H1 (cell line): ENCODE data around the gene LACTB. TPM values are rescaled to one million over a fixed set of nuclear protein-coding genes. Genes with fewer than 3 reads are reported as not detected.

Experiments
- CTCF ChIA-PET: fragments of 300-600 bp; sonication (Branson Sonifier 250); formaldehyde crosslinking; loops from one replicate; lab custom pipeline; 2021; ENCODE audit not compliant: partially characterized antibody; lab: Charles Lee
- POLR2A ChIA-PET: fragments of 300-600 bp; sonication (Branson Sonifier 250); formaldehyde crosslinking; loops from one replicate; lab custom pipeline; 2021; ENCODE audit warnings: inconsistent platforms; ENCODE audit not compliant: partially characterized antibody; lab: Charles Lee
- DNase-seq, 2 experiments: peaks; one replicate each; pipeline versions ENCODE4 v3.0.0 to v3.0.0-alpha.2; 2010 to 2022; ENCODE audit warnings: low spot score in 2 of 2, low read depth in 1 of 2, mixed read lengths in 1 of 2
- FAIRE-seq: peaks from 2 replicates; lab custom pipeline; 2011; peaks lifted over from hg19 to GRCh38; lab: Jason Lieb, UNC
- H2AFZ ChIP-seq: 2 replicates; pipeline ENCODE4 v1.8.1; 2012; ENCODE audit warnings: low read length, inconsistent platforms
- H2AK5ac ChIP-seq: 2 replicates; pipeline ENCODE4 v1.6.1; 2013; ENCODE audit warnings: low read depth, low read length
- H2BK120ac ChIP-seq: replicated peaks from 2 replicates; pipeline ENCODE3; 2013; ENCODE audit warnings: low read depth, low read length, inconsistent platforms
- H2BK12ac ChIP-seq: 2 replicates; pipeline ENCODE4 v1.6.1; 2013; ENCODE audit warnings: low read depth, low read length
- H2BK15ac ChIP-seq: 2 replicates; pipeline ENCODE4 v1.6.1; 2013; ENCODE audit warnings: low read length
- H2BK20ac ChIP-seq: 2 replicates; pipeline ENCODE4 v1.6.1; 2013; ENCODE audit warnings: low read length
- H2BK5ac ChIP-seq: 2 replicates; pipeline ENCODE4 v1.6.1; 2013; ENCODE audit warnings: low read depth, low read length
- H3K14ac ChIP-seq: 2 replicates; pipeline ENCODE4 v1.6.1; 2013; ENCODE audit warnings: inconsistent platforms; ENCODE audit not compliant: insufficient read length
- H3K18ac ChIP-seq: 2 replicates; pipeline ENCODE4 v1.6.1; 2013; ENCODE audit warnings: low read length; ENCODE audit errors: extremely low read depth
- H3K23ac ChIP-seq: 2 replicates; pipeline ENCODE4 v1.6.1; 2013; ENCODE audit warnings: inconsistent platforms; ENCODE audit not compliant: insufficient read length
- H3K23me2 ChIP-seq: 2 replicates; pipeline ENCODE4 v1.6.1; 2013; ENCODE audit warnings: low read depth, low read length
- H3K27ac ChIP-seq: 2 replicates; pipeline ENCODE4 v1.6.1; 2011; ENCODE audit warnings: low read depth, low read length, inconsistent platforms
- H3K27me3 ChIP-seq, 4 experiments: replicated peaks in 1 of 4; 1 replicate in 1 of 4; 2 replicates in 3 of 4; pipeline versions ENCODE4 v1.6.1 to v1.8.1; 2011 to 2013; ENCODE audit warnings: low read length in 3 of 4, mild to moderate bottlenecking in 3 of 4, inconsistent platforms in 2 of 4, mixed read lengths in 2 of 4, moderate library complexity in 1 of 4; ENCODE audit not compliant: control insufficient read depth in 3 of 4, insufficient read depth in 3 of 4; ENCODE audit errors: extremely low read depth in 1 of 4
- H3K36me3 ChIP-seq, 4 experiments: 2 replicates each; pipeline versions ENCODE4 v1.6.1 to v1.8.1; 2011 to 2013; ENCODE audit warnings: mild to moderate bottlenecking in 4 of 4, low read length in 3 of 4, moderate library complexity in 2 of 4, control low read depth in 1 of 4, inconsistent platforms in 1 of 4; ENCODE audit not compliant: insufficient read depth in 4 of 4, control insufficient read depth in 2 of 4
- H3K4ac ChIP-seq: replicated peaks from 2 replicates; pipeline ENCODE3; 2013; ENCODE audit warnings: low read length, low read depth, mixed read lengths, inconsistent platforms; ENCODE audit not compliant: insufficient read length
- H3K4me1 ChIP-seq, 4 experiments: replicated peaks in 1 of 4; 1 replicate in 1 of 4; 2 replicates in 3 of 4; pipeline versions ENCODE4 v1.6.1 to v1.8.1; 2011 to 2013; ENCODE audit warnings: low read length in 3 of 4, inconsistent platforms in 2 of 4, mixed read lengths in 1 of 4; ENCODE audit not compliant: insufficient read depth in 4 of 4, control insufficient read depth in 3 of 4
- H3K4me2 ChIP-seq, 2 experiments: 2 replicates each; pipeline versions ENCODE4 v1.6.1 to v1.8.1; 2011 to 2013; ENCODE audit warnings: low read depth in 2 of 2, low read length in 2 of 2, control low read depth in 1 of 2, inconsistent platforms in 1 of 2, mild to moderate bottlenecking in 1 of 2; ENCODE audit not compliant: insufficient read depth in 1 of 2
- H3K4me3 ChIP-seq, 4 experiments: fragments of 200-600, 300-600 bp in 1 of 4; sonication (generic), shearing (Covaris generic), sonication (Bioruptor Twin) in 1 of 4; 2 replicates each; pipeline versions ENCODE4 v1.5.1 to v1.8.1; 2011 to 2016; ENCODE audit warnings: low read length in 4 of 4, low read depth in 3 of 4, control low read depth in 2 of 4, inconsistent platforms in 2 of 4, mild to moderate bottlenecking in 2 of 4, mixed read lengths in 1 of 4, moderate library complexity in 1 of 4; ENCODE audit not compliant: insufficient read depth in 2 of 4; ENCODE audit errors: extremely low read depth in 1 of 4
- H3K56ac ChIP-seq: replicated peaks from 2 replicates; pipeline ENCODE3; 2013; ENCODE audit warnings: low read depth, mild to moderate bottlenecking, mixed read lengths, low read length, inconsistent platforms; ENCODE audit not compliant: insufficient read length
- H3K79me1 ChIP-seq: 2 replicates; pipeline ENCODE4 v1.6.1; 2013; ENCODE audit warnings: low read depth, low read length, control low read depth
- H3K79me2 ChIP-seq, 2 experiments: 2 replicates each; pipeline versions ENCODE4 v1.6.1 to v1.8.1; 2012 to 2013; ENCODE audit warnings: low read length in 2 of 2, mild to moderate bottlenecking in 2 of 2, inconsistent platforms in 1 of 2; ENCODE audit not compliant: insufficient read depth in 2 of 2, control insufficient read depth in 1 of 2
- H3K9ac ChIP-seq, 4 experiments: replicated peaks in 1 of 4; 1 replicate in 1 of 4; 2 replicates in 3 of 4; pipeline versions ENCODE4 v1.6.1 to v1.8.1; 2011 to 2013; ENCODE audit warnings: low read depth in 3 of 4, low read length in 3 of 4, control low read depth in 2 of 4, mild to moderate bottlenecking in 2 of 4, moderate library complexity in 2 of 4, inconsistent platforms in 1 of 4; ENCODE audit errors: extremely low read depth in 1 of 4
- H3K9me3 ChIP-seq, 2 experiments: 2 replicates each; pipeline versions ENCODE4 v1.6.1 to v1.8.1; 2012 to 2013; ENCODE audit warnings: mild to moderate bottlenecking in 2 of 2, moderate library complexity in 2 of 2, control low read depth in 1 of 2, inconsistent platforms in 1 of 2, low read depth in 1 of 2, low read length in 1 of 2, mixed read lengths in 1 of 2; ENCODE audit not compliant: insufficient read depth in 2 of 2
- H4K20me1 ChIP-seq, 2 experiments: replicated peaks in 1 of 2; 2 replicates each; pipeline versions ENCODE3 to v1.8.1; 2011 to 2013; ENCODE audit warnings: inconsistent platforms in 2 of 2, low read length in 2 of 2, mild to moderate bottlenecking in 1 of 2; ENCODE audit not compliant: insufficient read depth in 2 of 2, control insufficient read depth in 1 of 2
- H4K5ac ChIP-seq: 2 replicates; pipeline ENCODE4 v1.6.1; 2013; ENCODE audit warnings: low read length, low read depth, mixed read lengths, inconsistent platforms; ENCODE audit not compliant: insufficient read length
- H4K8ac ChIP-seq: 2 replicates; pipeline ENCODE4 v1.8.0; 2013; ENCODE audit warnings: mild to moderate bottlenecking, moderate library complexity, low read length, inconsistent platforms; ENCODE audit not compliant: insufficient read depth; ENCODE audit errors: extremely low read depth
- H4K91ac ChIP-seq: replicated peaks from 2 replicates; pipeline ENCODE3; 2013; ENCODE audit warnings: low read length, mixed read lengths, inconsistent platforms; ENCODE audit not compliant: insufficient read length
- ATF2 ChIP-seq: IDR thresholded peaks from 2 replicates; pipeline ENCODE4 v1.6.1; 2012; ENCODE audit warnings: low read length, inconsistent platforms
- EZH2 ChIP-seq: fragments of 200-600 bp; sonication (generic); IDR thresholded peaks from 2 replicates; pipeline ENCODE4 v1.7.1; 2012; ENCODE audit warnings: low read depth, mild to moderate bottlenecking, moderate library complexity, low read length, inconsistent platforms; ENCODE audit not compliant: severe bottlenecking
- KDM5A ChIP-seq: fragments of 200-600 bp; IDR thresholded peaks from 2 replicates; pipeline ENCODE4 v1.7.1; 2012; ENCODE audit warnings: mild to moderate bottlenecking, low read length, inconsistent platforms, mixed read lengths
- POLR2AphosphoS5 ChIP-seq: IDR thresholded peaks from 2 replicates; pipeline ENCODE4 v1.6.1; 2011; ENCODE audit warnings: low read depth, low read length
- SP1 ChIP-seq: IDR thresholded peaks from 2 replicates; pipeline ENCODE4 v1.6.1; 2011; ENCODE audit warnings: low read depth, low read length
- USF2 ChIP-seq: IDR thresholded peaks from 2 replicates; pipeline ENCODE4 v1.6.1; 2011; ENCODE audit warnings: low read length, improper control_type of control experiment
- YY1 ChIP-seq: IDR thresholded peaks from 2 replicates; pipeline ENCODE4 v1.6.1; 2011; ENCODE audit warnings: low read depth, mild to moderate bottlenecking, low read length
- ZNF274 ChIP-seq: IDR thresholded peaks from 2 replicates; pipeline ENCODE4 v1.7.0; 2012; ENCODE audit warnings: low read length, borderline replicate concordance; ENCODE audit errors: extremely low read depth
- WGBS, 2 experiments: shearing (Covaris generic) in 1 of 2; methylation state at CpG; one replicate each; pipeline versions ENCODE4 v1.1.6 to v1.1.7; 2013 to 2015; ENCODE audit warnings: low lambda C conversion rate in 2 of 2, mixed read lengths in 2 of 2, inconsistent platforms in 1 of 2, low coverage in 1 of 2, missing lambda C conversion rate in 1 of 2; ENCODE audit not compliant: insufficient replicate concordance in 2 of 2, insufficient coverage in 1 of 2, insufficient read length in 1 of 2; ENCODE audit errors: extremely low coverage in 1 of 2, missing lambda C conversion rate in 1 of 2; 5-methylcytosine and 5-hydroxymethylcytosine counted together
- polyA plus RNA-seq, 7 experiments: library from polyadenylated mRNA; depleted of rRNA in 3 of 7; stranded (reverse) in 5 of 7; unstranded in 2 of 7; fragments of >200 nt in 5 of 7; fragments of 200-250 nt in 2 of 7; gene quantifications; 1 replicate in 5 of 7; 2 replicates in 1 of 7; 4 replicates in 1 of 7; pipeline versions ENCODE4 v1.2.1 to v1.2.3, GENCODE V29; 2011 to 2013; ENCODE audit warnings: missing spikeins in 2 of 7, mixed read lengths in 2 of 7
- total RNA-seq: library from RNA; stranded (reverse); fragmentation: NEBNext Ultra II Directional; extraction: Animal tissue kit (Norgen Biotek cat#: 25700); gene quantifications from 2 replicates; pipeline ENCODE4 v1.2.1, GENCODE V29; 2021

LACTB gene
- total and polyA plus RNA-seq, 2 of the 8 experiments (the other 6 are each of a cell fraction or from before 2014, with no cell fraction given): 5.8 to 14.9 TPM

GRCh38 chr15:63190769-63191649, 69.3 kb downstream of the LACTB start:
- no peaks in the 10 kb centered on the region for H3K27me3 ChIP-seq
- no peak overlapping the region for H4K5ac ChIP-seq
- no peak overlapping the region for H3K18ac ChIP-seq
- no peak overlapping the region for H3K4ac ChIP-seq
- ChIA-PET CTCF (interaction anchor here (0.7 to 1.8 kb wide), 2 partner anchors 11 to 20 kb away, joined by 3 to 11 read pairs; no protein-coding TSS in a partner anchor), POLR2A (interaction anchor here (1.1 to 1.5 kb wide), 3 partner anchors 30 to 86 kb away, joined by 3 to 7 read pairs (median 4); partner anchors contain the start of gene RPS27L)
- no peaks in the 10 kb centered on the region for H3K9me3 ChIP-seq
- no peak for DNase-seq
- peaks cover 6% of the 10 kb centered on the region; the same call in 1 of the 2 replicates for H3K23me2 ChIP-seq
- peak overlapping the region; percentile 90 to 99; a peak in 3 of 4 replicates for H3K4me2 ChIP-seq
- H4K91ac ChIP-seq: no peak overlapping the region
- H3K14ac ChIP-seq: no peak overlapping the region
- H3K79me1 ChIP-seq: no peaks in the 10 kb centered on the region; the same call in 1 of the 2 replicates
- peaks cover 0 to 5% (median 1%) of the 10 kb centered on the region in 4 experiments; a peak in 3 of 7 replicates for H3K4me1 ChIP-seq
- no peak overlapping the region for H3K27ac ChIP-seq
- no peak overlapping the region; the same call in 1 of the 2 replicates for H4K8ac ChIP-seq
- H2BK120ac ChIP-seq: no peak overlapping the region
- H4K20me1 ChIP-seq: peaks cover 0 to 2% of the 10 kb centered on the region in 2 experiments
- TF ChIP-seq USF2 (no peak), POLR2AphosphoS5 (no peak), KDM5A (no peak), YY1 (no peak), EZH2 (no peak), SP1 (no peak), ZNF274 (no peak), ATF2 (no peak)
- peaks cover 8 to 61% of the 10 kb centered on the region in 2 experiments for H3K79me2 ChIP-seq
- H2BK5ac ChIP-seq: no peak overlapping the region
- H3K23ac ChIP-seq: no peak overlapping the region
- no peak for FAIRE-seq
- H2BK15ac ChIP-seq: no peak overlapping the region
- H3K4me3 ChIP-seq: peak overlapping the region; percentile 61 to 96 (median 73); a peak in 5 of 8 replicates
- 85 to 100% methylated on average over 1 to 3 of the region's 3 CpGs for WGBS, 2 experiments
- no peak overlapping the region for H2AFZ ChIP-seq
- H2AK5ac ChIP-seq: no peak overlapping the region
- no peaks in the 10 kb centered on the region for H3K36me3 ChIP-seq
- no peak overlapping the region for H2BK12ac ChIP-seq
- no peak overlapping the region for H2BK20ac ChIP-seq
- H3K9ac ChIP-seq: no peak overlapping the region
- no peak overlapping the region for H3K56ac ChIP-seq
